ENCODE results near the gene TCP10L.
"Not testable (repeated sequence)": the region's sequence is repeated elsewhere in the genome, so short reads cannot be mapped to it uniquely, and the experiment has no call there.

Gene TCP10L

GRCh38 chr21:32587651-32588050, 2.3 kb upstream of the TCP10L start:
- FAIRE-seq (no peak), DNase-seq (ENCODE audit: insufficient read length, low spot score) (no peak)

- FAIRE-seq (no peak), DNase-seq (ENCODE audit: insufficient read length, low spot score) (no peak)
These were observed 1.8 kb upstream of the TCP10L start for GRCh38 chr21:32587120-32587519.

GRCh38 chr21:32585970-32586369, 647 bp upstream of the TCP10L start:
- no peak for DNase-seq (ENCODE audit: insufficient read length, low spot score)
- FAIRE-seq = no peak

- DNase-seq (ENCODE audit: insufficient read length, low spot score) (no peak), FAIRE-seq (no peak)
These were observed 851 bp downstream of the TCP10L start for GRCh38 chr21:32584472-32584871.

- FAIRE-seq (no peak), DNase-seq (ENCODE audit: insufficient read length, low spot score) (no peak)
These were observed 3.6 kb downstream of the TCP10L start for GRCh38 chr21:32581732-32582131.

- DNase-seq (ENCODE audit: insufficient read length, low spot score) (no peak), FAIRE-seq (no peak)
These were observed 4.4 kb downstream of the TCP10L start for GRCh38 chr21:32580949-32581348.

GRCh38 chr21:32578107-32578691, 7.1 kb downstream of the TCP10L start:
- DNase-seq (ENCODE audit: insufficient read length, low spot score) (no peak), FAIRE-seq (no peak)

GRCh38 chr21:32576011-32576410, 9.3 kb downstream of the TCP10L start:
- FAIRE-seq (no peak), DNase-seq (ENCODE audit: insufficient read length, low spot score) (no peak)

GRCh38 chr21:32574946-32575925, 10.1 kb downstream of the TCP10L start:
- FAIRE-seq = no peak
- no peak for DNase-seq (ENCODE audit: insufficient read length, low spot score)

GRCh38 chr21:32572574-32573420, 12.5 kb downstream of the TCP10L start:
- no peak for FAIRE-seq
- DNase-seq (ENCODE audit: insufficient read length, low spot score) = no peak

GRCh38 chr21:32570456-32570855, 14.9 kb downstream of the TCP10L start:
- DNase-seq (ENCODE audit: insufficient read length, low spot score) (no peak), FAIRE-seq (no peak)

- peak; percentile 65 for DNase-seq (ENCODE audit: insufficient read length, low spot score)
- FAIRE-seq = peak; percentile 35
These were observed 15.8 kb downstream of the TCP10L start for GRCh38 chr21:32569261-32570230.

- FAIRE-seq = no peak
- no peak for DNase-seq (ENCODE audit: insufficient read length, low spot score)
These were observed 17.7 kb downstream of the TCP10L start for GRCh38 chr21:32567626-32568025.

- FAIRE-seq = no peak
- no peak for DNase-seq (ENCODE audit: insufficient read length, low spot score)
These were observed 18.5 kb downstream of the TCP10L start for GRCh38 chr21:32566741-32567389.

GRCh38 chr21:32565856-32566465, 19.4 kb downstream of the TCP10L start:
- DNase-seq (ENCODE audit: insufficient read length, low spot score) (no peak), FAIRE-seq (no peak)

GRCh38 chr21:32562915-32563314, 22.4 kb downstream of the TCP10L start:
- DNase-seq (ENCODE audit: insufficient read length, low spot score) (no peak), FAIRE-seq (no peak)

- no peak for DNase-seq (ENCODE audit: insufficient read length, low spot score)
These were observed 22.9 kb downstream of the TCP10L start for GRCh38 chr21:32562426-32562825.

GRCh38 chr21:32561476-32561875, 23.8 kb downstream of the TCP10L start:
- DNase-seq (ENCODE audit: insufficient read length, low spot score); FAIRE-seq: not testable (repeated sequence)

More at GRCh38 chr21:32562426-32562825, 22.9 kb downstream of the TCP10L start:
- no peak for FAIRE-seq

- DNase-seq (ENCODE audit: insufficient read length, low spot score) = no peak
- FAIRE-seq = no peak
These were observed 24.4 kb downstream of the TCP10L start for GRCh38 chr21:32560896-32561295.
